Measurements from ENCODE around the gene PGBD1.

DNA sequence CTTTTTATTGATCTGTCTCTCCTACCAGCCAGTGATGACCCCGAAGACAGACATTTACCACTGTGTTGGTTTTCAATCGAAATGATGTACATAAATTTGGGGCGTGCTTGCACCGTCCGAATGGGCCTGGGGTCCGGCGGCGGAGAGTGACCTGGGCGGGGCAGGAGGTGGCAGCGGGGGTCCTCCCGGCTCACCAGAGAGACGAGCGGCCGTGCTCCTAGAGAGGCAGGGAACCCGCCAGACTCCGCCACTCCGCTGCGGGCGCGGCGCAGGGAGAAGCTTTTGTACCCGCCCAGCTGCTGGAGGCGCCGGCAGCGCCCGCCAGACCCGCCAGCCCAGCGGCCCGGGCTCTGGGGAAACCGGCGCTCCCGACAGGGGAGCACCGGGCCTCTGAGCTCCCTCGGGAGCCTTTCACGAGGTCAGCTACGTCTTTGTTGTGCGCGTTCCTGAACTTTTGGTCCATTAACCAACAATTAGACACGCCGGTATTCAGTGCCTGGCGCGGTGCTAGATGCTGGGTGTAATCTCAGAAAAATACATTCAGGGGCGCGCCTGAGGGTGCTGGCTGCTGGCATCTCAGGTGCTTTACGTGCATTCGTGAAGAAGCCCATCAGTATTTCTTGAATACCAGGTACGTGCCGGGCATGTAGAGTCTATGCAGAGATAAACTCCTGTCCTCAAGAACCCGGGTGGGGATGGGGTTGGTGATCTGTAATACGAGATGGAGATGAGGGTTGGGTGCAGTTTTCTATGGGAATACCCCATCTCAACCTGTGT is at the start of gene PGBD1:
- TF ChIP-seq CTCF (conservative IDR thresholded peaks at IDR 0.05) (no peak), EZH2 (IDR thresholded peaks at IDR 0.05; ENCODE audit: low read depth) (no peak)

Measured in PC-9 (cell line).